GM23338 (cell line): Measurements from ENCODE around the gene STX11. TPM values are rescaled to one million over a fixed set of nuclear protein-coding genes. Genes with fewer than 3 reads are reported as not detected.

Experiments
- ATAC-seq: fragments of 200-7000 bp; cut with Tn5 transposase; 3 replicates; pipeline ENCODE4 v1.9.1; 2020
- DNase-seq: peaks from one replicate; pipeline ENCODE4 v3.0.0-alpha.2; 2015; ENCODE audit warnings: low spot score
- H2AFZ ChIP-seq: fragments of 200-600 bp; sonication (generic); 2 replicates; pipeline ENCODE4 v1.8.0; 2016; ENCODE audit warnings: antibody characterized with exemption, mild to moderate bottlenecking, moderate library complexity
- H3F3A ChIP-seq: fragments of 200-600 bp; sonication (generic); replicated peaks from 2 replicates; pipeline ENCODE4 v1.8.0; 2017; ENCODE audit warnings: antibody characterized with exemption, mixed run types, low read depth
- H3K27ac ChIP-seq: fragments of 200-600 bp; sonication (generic); 2 replicates; pipeline ENCODE4 v1.6.1; 2016; ENCODE audit warnings: low read depth
- H3K27me3 ChIP-seq: fragments of 200-600 bp; sonication (generic); 2 replicates; pipeline ENCODE4 v1.8.0; 2016; ENCODE audit warnings: mild to moderate bottlenecking, mixed run types, moderate library complexity; ENCODE audit not compliant: insufficient read depth
- H3K36me3 ChIP-seq: fragments of 200-600 bp; sonication (generic); 2 replicates; pipeline ENCODE4 v1.8.0; 2016; ENCODE audit warnings: mild to moderate bottlenecking; ENCODE audit not compliant: insufficient read depth
- H3K4me1 ChIP-seq: fragments of 200-600 bp; sonication (generic); 2 replicates; pipeline ENCODE4 v1.8.0; 2016; ENCODE audit warnings: mild to moderate bottlenecking, moderate library complexity; ENCODE audit not compliant: insufficient read depth
- H3K4me2 ChIP-seq: fragments of 200-600 bp; sonication (generic); 2 replicates; pipeline ENCODE4 v1.7.1; 2017; ENCODE audit warnings: mixed run types
- H3K4me3 ChIP-seq: fragments of 200-600 bp; sonication (generic); 2 replicates; pipeline ENCODE4 v1.6.1; 2016; ENCODE audit warnings: mixed run types
- H3K79me2 ChIP-seq: fragments of 200-600 bp; sonication (generic); replicated peaks from 2 replicates; pipeline ENCODE4 v1.8.0; 2017; ENCODE audit warnings: mild to moderate bottlenecking; ENCODE audit not compliant: insufficient read depth
- H3K9me2 ChIP-seq: fragments of 200-600 bp; sonication (generic); 2 replicates; pipeline ENCODE4 v1.8.0; 2017; ENCODE audit not compliant: insufficient read depth
- H4K20me1 ChIP-seq: fragments of 200-600 bp; sonication (generic); replicated peaks from 2 replicates; pipeline ENCODE4 v1.8.0; 2017; ENCODE audit warnings: mild to moderate bottlenecking; ENCODE audit not compliant: insufficient read depth
- H3K27ac Mint-ChIP-seq: 2 replicates; pipeline ENCODE4 v1.8.0; 2020; ENCODE audit warnings: inconsistent platforms, mild to moderate bottlenecking, moderate library complexity, mixed read lengths
- H3K27me3 Mint-ChIP-seq: 3 replicates; pipeline ENCODE4 v1.8.0; 2022; ENCODE audit warnings: low read depth, mild to moderate bottlenecking, moderate library complexity, mixed read lengths, inconsistent platforms; ENCODE audit not compliant: insufficient read depth, poor library complexity
- H3K36me3 Mint-ChIP-seq: 3 replicates; pipeline ENCODE4 v1.8.0; 2021; ENCODE audit warnings: low read depth, mild to moderate bottlenecking, inconsistent platforms, moderate library complexity, mixed read lengths
- H3K4me1 Mint-ChIP-seq: 3 replicates; pipeline ENCODE4 v1.8.0; 2020; ENCODE audit warnings: mild to moderate bottlenecking, inconsistent platforms, mixed read lengths
- H3K4me3 Mint-ChIP-seq: 3 replicates; pipeline ENCODE4 v1.8.0; 2021; ENCODE audit warnings: moderate library complexity, mild to moderate bottlenecking, inconsistent platforms, mixed read lengths
- H3K9me3 Mint-ChIP-seq: 3 replicates; pipeline ENCODE4 v1.8.0; 2020; ENCODE audit warnings: moderate library complexity, mild to moderate bottlenecking, inconsistent platforms, mixed read lengths
- CREB1 ChIP-seq: fragments of 250-450 bp; sonication (Bioruptor Pico); IDR thresholded peaks from 2 replicates; pipeline ENCODE4 v1.5.0; 2020; ENCODE audit warnings: low read depth, mild to moderate bottlenecking, moderate library complexity
- EZH2 ChIP-seq: fragments of 200-600 bp; sonication (generic); IDR thresholded peaks from one replicate; pipeline ENCODE4 v1.8.0; 2017; ENCODE audit warnings: antibody characterized with exemption, mild to moderate bottlenecking, low read depth; ENCODE audit not compliant: unreplicated experiment
- EZH2phosphoT487 ChIP-seq: fragments of 200-600 bp; sonication (generic); IDR thresholded peaks from one replicate; pipeline ENCODE4 v1.8.1; 2018; ENCODE audit warnings: antibody characterized with exemption; ENCODE audit not compliant: unreplicated experiment
- POLR2AphosphoS5 ChIP-seq: IDR thresholded peaks from 2 replicates; pipeline ENCODE4 v1.6.1; 2016; ENCODE audit warnings: antibody characterized with exemption, low read depth
- ZNF331 ChIP-seq: fragments of 250-450 bp; sonication (Bioruptor Pico); IDR thresholded peaks from 2 replicates; pipeline ENCODE4 v1.5.0; 2020; ENCODE audit warnings: low read depth, mild to moderate bottlenecking, moderate library complexity
- polyA plus RNA-seq: library from polyadenylated mRNA; unstranded; fragments of >200 nt; fragmentation: Nextera tagmentation; extraction: Ambion mirVana; gene quantifications from 2 replicates; pipeline ENCODE4 v1.2.1, GENCODE V29; 2016
- total RNA-seq: library from RNA; depleted of rRNA; stranded (reverse); fragments of >200 nt; shearing (Covaris generic); gene quantifications from 2 replicates; pipeline ENCODE4 v1.2.3, GENCODE V29; 2014
- TF ChIP-seq, protein P1 (sequence below): fragments of 250-450 bp; sonication (Bioruptor Pico); IDR thresholded peaks from 2 replicates; pipeline ENCODE4 v1.5.0; 2020; ENCODE audit warnings: mild to moderate bottlenecking, moderate library complexity

STX11 gene
- total and polyA plus RNA-seq, 2 experiments from 2014 or later: 0.35 to 0.52 TPM

DNA sequence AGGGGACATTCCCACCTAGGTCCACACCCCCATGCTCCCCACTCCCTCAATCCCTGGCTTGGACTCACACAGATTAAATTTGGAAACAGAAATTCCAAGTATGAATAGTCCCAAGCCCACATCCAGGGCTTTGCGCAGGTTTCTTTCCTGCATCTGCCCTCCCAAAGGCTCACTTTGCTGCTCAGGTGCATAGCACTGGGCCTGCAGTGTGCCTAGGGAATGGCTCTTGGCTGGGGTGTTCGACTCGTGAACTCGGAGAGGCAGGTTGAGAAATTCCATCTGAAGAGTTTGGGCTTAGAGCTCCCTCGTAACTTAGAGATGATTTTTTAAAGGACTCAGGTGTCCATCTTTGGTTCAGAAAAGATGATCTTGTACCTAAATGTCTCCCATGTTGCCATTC is 40.1 kb upstream of the STX11 start (continued):
- TF ChIP-seq ZNF331 (no peak), POLR2AphosphoS5 (no peak)

DNA sequence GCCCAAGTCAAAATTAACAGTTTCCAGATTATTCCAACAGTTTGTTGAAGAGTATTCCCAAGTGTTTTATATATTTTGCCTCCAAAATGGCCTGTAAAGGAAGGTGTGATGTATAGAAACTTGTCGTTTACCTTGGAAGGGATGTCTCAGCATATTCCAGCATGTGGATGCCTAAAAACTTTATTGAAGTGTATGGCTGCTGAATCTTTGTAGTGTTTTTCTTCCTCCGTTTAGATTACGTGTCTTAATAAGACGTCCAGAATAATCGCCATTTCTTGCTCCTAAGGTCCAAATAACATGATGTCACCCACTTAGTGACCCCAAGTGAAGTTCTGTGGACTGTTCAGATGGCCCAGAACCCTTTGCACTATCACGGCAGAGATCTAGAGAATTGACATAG is 37.0 kb upstream of the STX11 start:
- H3K4me3 Mint-ChIP-seq: no peak overlapping the region
- no peaks in the 10 kb centered on the region for H3K4me1 Mint-ChIP-seq

More for the DNA sequence above, 37.0 kb upstream of the STX11 start:
- no peaks in the 10 kb centered on the region for H3K36me3 Mint-ChIP-seq
- peaks cover 2% of the 10 kb centered on the region for H3K27me3 Mint-ChIP-seq
- Histone ChIP-seq H3K4me1 (no peaks in the 10 kb centered on the region), H2AFZ (no peak overlapping the region), H3K27me3 (no peaks in the 10 kb centered on the region), H3K27ac (no peak overlapping the region), H4K20me1 (no peaks in the 10 kb centered on the region), H3F3A (no peaks in the 10 kb centered on the region), H3K4me3 (no peak overlapping the region), H3K79me2 (no peaks in the 10 kb centered on the region), H3K36me3 (no peaks in the 10 kb centered on the region), H3K9me2 (no peaks in the 10 kb centered on the region), H3K4me2 (no peak overlapping the region)
- no peak for TF ChIP-seq EZH2phosphoT487
- TF ChIP-seq POLR2AphosphoS5: no peak
- TF ChIP-seq CREB1 (CRISPR knock-in tag): no peak
- TF ChIP-seq EZH2: no peak
- TF ChIP-seq, protein P1, sequence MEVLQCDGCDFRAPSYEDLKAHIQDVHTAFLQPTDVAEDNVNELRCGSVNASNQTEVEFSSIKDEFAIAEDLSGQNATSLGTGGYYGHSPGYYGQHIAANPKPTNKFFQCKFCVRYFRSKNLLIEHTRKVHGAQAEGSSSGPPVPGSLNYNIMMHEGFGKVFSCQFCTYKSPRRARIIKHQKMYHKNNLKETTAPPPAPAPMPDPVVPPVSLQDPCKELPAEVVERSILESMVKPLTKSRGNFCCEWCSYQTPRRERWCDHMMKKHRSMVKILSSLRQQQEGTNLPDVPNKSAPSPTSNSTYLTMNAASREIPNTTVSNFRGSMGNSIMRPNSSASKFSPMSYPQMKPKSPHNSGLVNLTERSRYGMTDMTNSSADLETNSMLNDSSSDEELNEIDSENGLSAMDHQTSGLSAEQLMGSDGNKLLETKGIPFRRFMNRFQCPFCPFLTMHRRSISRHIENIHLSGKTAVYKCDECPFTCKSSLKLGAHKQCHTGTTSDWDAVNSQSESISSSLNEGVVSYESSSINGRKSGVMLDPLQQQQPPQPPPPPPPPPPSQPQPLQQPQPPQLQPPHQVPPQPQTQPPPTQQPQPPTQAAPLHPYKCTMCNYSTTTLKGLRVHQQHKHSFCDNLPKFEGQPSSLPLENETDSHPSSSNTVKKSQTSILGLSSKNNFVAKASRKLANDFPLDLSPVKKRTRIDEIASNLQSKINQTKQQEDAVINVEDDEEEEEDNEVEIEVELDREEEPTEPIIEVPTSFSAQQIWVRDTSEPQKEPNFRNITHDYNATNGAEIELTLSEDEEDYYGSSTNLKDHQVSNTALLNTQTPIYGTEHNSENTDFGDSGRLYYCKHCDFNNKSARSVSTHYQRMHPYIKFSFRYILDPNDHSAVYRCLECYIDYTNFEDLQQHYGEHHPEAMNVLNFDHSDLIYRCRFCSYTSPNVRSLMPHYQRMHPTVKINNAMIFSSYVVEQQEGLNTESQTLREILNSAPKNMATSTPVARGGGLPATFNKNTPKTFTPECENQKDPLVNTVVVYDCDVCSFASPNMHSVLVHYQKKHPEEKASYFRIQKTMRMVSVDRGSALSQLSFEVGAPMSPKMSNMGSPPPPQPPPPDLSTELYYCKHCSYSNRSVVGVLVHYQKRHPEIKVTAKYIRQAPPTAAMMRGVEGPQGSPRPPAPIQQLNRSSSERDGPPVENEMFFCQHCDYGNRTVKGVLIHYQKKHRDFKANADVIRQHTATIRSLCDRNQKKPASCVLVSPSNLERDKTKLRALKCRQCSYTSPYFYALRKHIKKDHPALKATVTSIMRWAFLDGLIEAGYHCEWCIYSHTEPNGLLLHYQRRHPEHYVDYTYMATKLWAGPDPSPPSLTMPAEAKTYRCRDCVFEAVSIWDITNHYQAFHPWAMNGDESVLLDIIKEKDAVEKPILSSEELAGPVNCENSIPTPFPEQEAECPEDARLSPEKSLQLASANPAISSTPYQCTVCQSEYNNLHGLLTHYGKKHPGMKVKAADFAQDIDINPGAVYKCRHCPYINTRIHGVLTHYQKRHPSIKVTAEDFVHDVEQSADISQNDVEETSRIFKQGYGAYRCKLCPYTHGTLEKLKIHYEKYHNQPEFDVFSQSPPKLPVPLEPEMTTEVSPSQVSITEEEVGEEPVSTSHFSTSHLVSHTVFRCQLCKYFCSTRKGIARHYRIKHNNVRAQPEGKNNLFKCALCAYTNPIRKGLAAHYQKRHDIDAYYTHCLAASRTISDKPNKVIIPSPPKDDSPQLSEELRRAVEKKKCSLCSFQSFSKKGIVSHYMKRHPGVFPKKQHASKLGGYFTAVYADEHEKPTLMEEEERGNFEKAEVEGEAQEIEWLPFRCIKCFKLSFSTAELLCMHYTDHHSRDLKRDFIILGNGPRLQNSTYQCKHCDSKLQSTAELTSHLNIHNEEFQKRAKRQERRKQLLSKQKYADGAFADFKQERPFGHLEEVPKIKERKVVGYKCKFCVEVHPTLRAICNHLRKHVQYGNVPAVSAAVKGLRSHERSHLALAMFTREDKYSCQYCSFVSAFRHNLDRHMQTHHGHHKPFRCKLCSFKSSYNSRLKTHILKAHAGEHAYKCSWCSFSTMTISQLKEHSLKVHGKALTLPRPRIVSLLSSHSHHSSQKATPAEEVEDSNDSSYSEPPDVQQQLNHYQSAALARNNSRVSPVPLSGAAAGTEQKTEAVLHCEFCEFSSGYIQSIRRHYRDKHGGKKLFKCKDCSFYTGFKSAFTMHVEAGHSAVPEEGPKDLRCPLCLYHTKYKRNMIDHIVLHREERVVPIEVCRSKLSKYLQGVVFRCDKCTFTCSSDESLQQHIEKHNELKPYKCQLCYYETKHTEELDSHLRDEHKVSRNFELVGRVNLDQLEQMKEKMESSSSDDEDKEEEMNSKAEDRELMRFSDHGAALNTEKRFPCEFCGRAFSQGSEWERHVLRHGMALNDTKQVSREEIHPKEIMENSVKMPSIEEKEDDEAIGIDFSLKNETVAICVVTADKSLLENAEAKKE (CRISPR knock-in tag): no peak
- no peak for ATAC-seq
- DNase-seq: no peak
- no peak overlapping the region for H3K27ac Mint-ChIP-seq
- H3K9me3 Mint-ChIP-seq: no peaks in the 10 kb centered on the region
